Activated naive CD8-positive, alpha-beta T cell treated with anti-CD3 and anti-CD28 coated beads, Interleukin-2, amount 50 U/mL, for 24 hours (primary cell): Measurements from ENCODE around the gene MAEA.

ENCODE experiments used
- ATAC-seq: fragments of 150-1000 bp; cut with Tn5 transposase; one replicate; pipeline ENCODE4 v1.10.0; 2021
- DNase-seq: peaks from one replicate; pipeline ENCODE4 v3.0.0; 2021
- H3K27ac Mint-ChIP-seq: one replicate; pipeline ENCODE4 v1.8.0; 2021; ENCODE audit warnings: mild to moderate bottlenecking, mixed read lengths
- H3K27me3 Mint-ChIP-seq: one replicate; pipeline ENCODE4 v1.8.0; 2021; ENCODE audit warnings: mixed read lengths
- H3K36me3 Mint-ChIP-seq: one replicate; pipeline ENCODE4 v1.8.0; 2021; ENCODE audit warnings: low read depth, mixed read lengths
- H3K4me1 Mint-ChIP-seq: one replicate; pipeline ENCODE4 v1.8.0; 2021; ENCODE audit warnings: mixed read lengths
- H3K4me3 Mint-ChIP-seq: one replicate; pipeline ENCODE4 v1.8.0; 2021; ENCODE audit warnings: mild to moderate bottlenecking, moderate library complexity, mixed read lengths
- H3K9me3 Mint-ChIP-seq: one replicate; pipeline ENCODE4 v1.8.0; 2021; ENCODE audit warnings: mixed read lengths

MAEA gene

DNA sequence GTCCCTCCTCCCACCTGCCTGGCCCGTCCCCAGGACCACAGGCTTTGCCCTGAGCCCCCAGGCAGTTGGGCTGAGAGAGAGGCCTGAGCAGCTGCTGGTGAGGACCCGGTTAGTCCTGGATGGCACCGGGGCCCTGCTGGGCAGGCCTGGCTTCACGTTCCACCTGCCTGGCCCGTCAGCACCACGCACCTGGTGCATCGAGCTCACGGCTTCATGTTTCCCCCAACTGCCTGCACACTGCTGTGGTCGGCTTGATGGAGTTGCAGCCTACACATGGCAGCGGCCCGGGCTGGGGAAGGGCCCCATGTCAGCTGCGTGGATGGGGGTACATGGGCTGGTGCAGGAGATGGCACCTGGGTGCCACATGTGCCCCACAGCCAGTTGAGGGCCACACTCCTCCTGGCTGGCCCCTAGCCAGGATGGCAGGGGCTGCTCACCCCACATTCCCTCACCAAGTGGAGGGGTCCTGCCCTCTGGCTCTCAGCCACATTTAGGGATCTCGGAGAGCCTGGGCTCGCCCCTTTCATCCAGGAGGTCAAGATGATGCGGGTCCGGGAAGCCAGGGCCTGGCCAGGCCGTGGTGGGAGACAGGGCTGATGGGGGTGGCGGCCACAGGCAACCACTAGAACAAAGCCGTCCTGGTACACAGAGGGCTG is 88.0 kb downstream of the MAEA start:
- Mint-ChIP-seq H3K4me3 (no peak overlapping the region), H3K27me3 (no peaks in the 10 kb centered on the region), H3K9me3 (no peaks in the 10 kb centered on the region), H3K36me3 (peaks cover 5% of the 10 kb centered on the region), H3K27ac (no peak overlapping the region), H3K4me1 (no peaks in the 10 kb centered on the region)
- ATAC-seq (no peak), DNase-seq (no peak)

GRCh38 chr4:1378559-1379231 is 89.0 kb downstream of the MAEA start:
- no peaks in the 10 kb centered on the region for H3K27me3 Mint-ChIP-seq
- no peaks in the 10 kb centered on the region for H3K4me1 Mint-ChIP-seq
- no peak overlapping the region for H3K4me3 Mint-ChIP-seq
- ATAC-seq = no peak
- H3K36me3 Mint-ChIP-seq = peaks cover under 1% of the 10 kb centered on the region
- no peak for DNase-seq
- H3K27ac Mint-ChIP-seq = no peak overlapping the region
- H3K9me3 Mint-ChIP-seq = no peaks in the 10 kb centered on the region

GRCh38 chr4:1379351-1379781 is 89.7 kb downstream of the MAEA start:
- H3K4me3 Mint-ChIP-seq = no peak overlapping the region
- H3K9me3 Mint-ChIP-seq = no peaks in the 10 kb centered on the region
- no peaks in the 10 kb centered on the region for H3K4me1 Mint-ChIP-seq
- DNase-seq (no peak), ATAC-seq (no peak)
- H3K27ac Mint-ChIP-seq = no peak overlapping the region
- no peaks in the 10 kb centered on the region for H3K27me3 Mint-ChIP-seq
- H3K36me3 Mint-ChIP-seq = no peaks in the 10 kb centered on the region

GRCh38 chr4:1379801-1380331 is 90.2 kb downstream of the MAEA start:
- ATAC-seq (no peak), DNase-seq (no peak)
- Mint-ChIP-seq H3K36me3 (peaks cover 2% of the 10 kb centered on the region), H3K4me1 (no peaks in the 10 kb centered on the region), H3K27me3 (no peaks in the 10 kb centered on the region), H3K4me3 (no peak overlapping the region), H3K27ac (no peak overlapping the region), H3K9me3 (no peaks in the 10 kb centered on the region)

DNA sequence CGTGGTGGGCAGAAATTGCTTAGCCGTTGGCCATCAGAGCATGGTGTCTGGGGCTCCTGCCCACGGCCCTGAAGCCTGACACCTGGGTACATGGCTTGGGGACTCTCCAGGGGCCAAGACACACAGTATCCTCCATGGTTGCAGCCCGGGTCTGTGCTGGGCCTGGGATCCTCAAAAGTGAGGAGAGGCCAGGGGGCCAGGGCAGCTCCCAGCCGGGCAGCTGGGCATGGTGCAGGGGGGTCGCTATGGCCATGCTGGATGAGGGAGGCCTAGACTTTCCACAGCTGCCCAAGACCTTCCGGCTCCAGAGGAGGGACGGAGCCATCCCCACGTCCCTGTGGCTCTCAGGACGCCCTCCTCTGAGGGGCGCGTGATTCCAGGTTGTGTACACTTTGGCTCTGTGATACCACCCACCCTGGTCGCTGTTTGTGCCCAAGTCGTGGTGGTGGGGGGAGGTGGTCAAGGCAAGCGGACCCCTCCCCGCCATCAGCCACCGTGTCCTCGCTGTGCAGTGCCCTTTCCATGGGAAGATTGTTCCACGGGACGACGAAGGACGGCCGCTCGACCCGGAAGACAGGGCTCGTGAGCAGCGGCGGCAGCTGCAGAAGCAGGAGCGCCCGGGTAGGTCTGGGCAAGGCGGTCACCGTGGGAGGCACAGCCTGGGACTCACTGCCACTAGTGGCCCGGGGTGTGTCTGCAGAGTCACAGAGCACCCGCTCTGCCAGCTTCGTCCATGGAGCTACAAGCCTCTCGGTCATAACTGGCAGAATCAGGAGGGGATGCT is 90.9 kb downstream of the MAEA start:
- Mint-ChIP-seq H3K27ac (no peak overlapping the region), H3K9me3 (no peaks in the 10 kb centered on the region)
- ATAC-seq = no peak

DNA sequence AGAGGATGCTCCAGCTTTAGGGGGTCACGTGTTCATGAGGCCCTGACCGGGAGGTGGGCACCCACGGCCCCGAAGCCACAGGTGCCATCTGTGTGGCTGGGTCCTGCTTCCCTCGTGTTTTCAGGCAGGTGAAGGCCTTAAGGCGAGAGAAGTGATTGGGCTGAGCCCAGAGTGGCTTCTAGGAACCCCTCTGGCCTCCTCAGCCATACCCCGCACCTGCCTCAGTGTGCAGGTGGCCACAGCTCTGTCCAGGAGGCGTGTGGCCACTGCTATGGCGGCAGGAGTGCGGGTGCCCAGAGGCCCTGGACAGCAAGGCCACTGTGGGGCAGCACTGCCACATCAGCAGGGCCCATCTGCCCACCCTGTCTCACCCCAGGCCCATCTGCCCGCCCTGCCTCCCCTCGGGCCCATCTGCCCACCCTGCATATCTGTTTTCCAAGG is 91.5 kb downstream of the MAEA start:
- H3K36me3 Mint-ChIP-seq = peaks cover 3% of the 10 kb centered on the region
- H3K9me3 Mint-ChIP-seq = no peaks in the 10 kb centered on the region
- H3K27me3 Mint-ChIP-seq = no peaks in the 10 kb centered on the region
- H3K4me3 Mint-ChIP-seq = no peak overlapping the region
- no peak for ATAC-seq
- H3K4me1 Mint-ChIP-seq = no peaks in the 10 kb centered on the region
- no peak for DNase-seq
- no peak overlapping the region for H3K27ac Mint-ChIP-seq

More for the DNA sequence above, 90.9 kb downstream of the MAEA start:
- H3K4me3 Mint-ChIP-seq = no peak overlapping the region
- no peaks in the 10 kb centered on the region for H3K4me1 Mint-ChIP-seq
- H3K36me3 Mint-ChIP-seq = peaks cover 2% of the 10 kb centered on the region
- DNase-seq = no peak
- no peaks in the 10 kb centered on the region for H3K27me3 Mint-ChIP-seq

DNA sequence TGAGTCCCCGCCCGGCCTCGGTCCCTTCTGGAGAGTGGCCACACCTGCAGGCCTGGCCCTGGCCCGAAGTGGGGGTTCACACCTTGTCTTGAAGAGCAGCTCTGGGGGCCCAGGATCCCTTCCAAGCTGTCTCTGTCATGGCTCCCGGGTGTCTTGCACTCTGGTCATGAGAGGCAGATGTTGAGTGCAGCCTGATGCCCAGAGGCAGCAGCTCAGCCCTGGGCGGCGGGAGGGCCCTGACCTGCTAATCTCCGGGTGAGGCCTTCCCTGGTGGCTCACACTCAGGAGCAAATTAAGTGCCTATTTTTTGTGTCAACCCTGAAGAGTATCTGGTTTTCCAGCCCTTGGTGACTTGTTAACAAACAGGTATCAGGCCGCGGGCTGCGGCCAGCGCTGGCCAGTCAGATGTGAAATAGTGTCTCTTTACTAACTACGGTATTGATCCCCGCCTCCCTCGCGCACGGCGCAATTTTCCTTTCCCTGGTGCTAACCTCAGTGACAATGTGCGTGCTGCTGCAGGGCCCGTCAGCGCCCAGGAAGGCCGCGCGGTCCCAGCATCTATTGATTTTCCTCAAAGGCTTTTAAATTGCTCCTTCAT is 92.4 kb downstream of the MAEA start:
- no peak for ATAC-seq
- Mint-ChIP-seq H3K27ac (no peak overlapping the region), H3K27me3 (no peaks in the 10 kb centered on the region), H3K9me3 (no peaks in the 10 kb centered on the region), H3K4me1 (no peaks in the 10 kb centered on the region), H3K36me3 (peaks cover 9% of the 10 kb centered on the region), H3K4me3 (no peak overlapping the region)
- no peak for DNase-seq

GRCh38 chr4:1382776-1383727 is 93.4 kb downstream of the MAEA start:
- DNase-seq = no peak
- H3K36me3 Mint-ChIP-seq = peaks cover 15% of the 10 kb centered on the region
- no peak overlapping the region for H3K4me3 Mint-ChIP-seq
- ATAC-seq = no peak
- H3K9me3 Mint-ChIP-seq = peaks cover 6% of the 10 kb centered on the region
- no peaks in the 10 kb centered on the region for H3K27me3 Mint-ChIP-seq
- no peaks in the 10 kb centered on the region for H3K4me1 Mint-ChIP-seq
- H3K27ac Mint-ChIP-seq = no peak overlapping the region

DNA sequence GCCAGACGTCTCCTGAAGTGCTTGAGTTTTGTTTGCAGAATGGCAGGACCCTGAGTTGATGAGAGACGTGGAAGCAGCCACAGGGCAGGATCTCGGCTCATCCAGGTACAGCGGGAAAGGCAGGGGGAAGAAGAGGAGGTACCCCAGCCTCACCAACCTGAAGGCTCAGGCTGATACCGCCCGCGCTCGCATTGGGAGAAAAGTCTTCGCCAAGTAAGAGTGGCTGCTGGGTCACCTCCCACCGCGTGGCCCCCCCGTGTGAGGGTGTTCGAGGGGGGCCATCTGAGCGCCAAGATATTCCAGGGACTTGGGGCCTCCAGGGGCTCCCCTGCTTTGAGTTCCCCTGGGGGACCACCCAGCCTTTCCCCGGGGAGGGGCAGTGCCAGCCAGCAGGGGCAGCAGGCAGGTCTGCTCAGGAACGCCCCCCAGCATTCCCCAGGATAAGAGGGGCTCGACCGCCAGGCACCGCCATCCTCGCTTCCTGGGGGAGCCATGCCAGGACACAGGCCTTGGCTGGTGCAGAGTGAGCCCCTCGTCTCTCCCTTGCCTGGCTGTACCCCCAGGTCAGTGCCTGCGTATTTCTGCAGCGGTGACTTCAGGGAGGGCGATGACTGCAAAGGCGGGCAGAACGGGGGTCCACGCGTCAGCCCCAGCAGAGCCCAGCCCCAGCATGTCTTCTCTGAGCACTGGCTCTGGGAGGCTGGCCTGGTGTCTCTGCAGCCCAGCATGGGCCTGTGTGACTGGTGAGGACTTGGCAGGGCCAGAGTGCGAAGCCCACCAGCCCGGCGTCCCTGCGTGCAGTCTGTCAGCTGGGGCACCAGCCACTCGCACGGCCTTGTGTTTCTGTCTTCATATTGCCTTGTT is 94.3 kb downstream of the MAEA start:
- ATAC-seq = no peak
- H3K36me3 Mint-ChIP-seq = peaks cover 23% of the 10 kb centered on the region
- H3K4me3 Mint-ChIP-seq = no peak overlapping the region
- H3K4me1 Mint-ChIP-seq = no peaks in the 10 kb centered on the region
- H3K9me3 Mint-ChIP-seq = peaks cover 14% of the 10 kb centered on the region
- no peak for DNase-seq
- H3K27ac Mint-ChIP-seq = no peak overlapping the region
- H3K27me3 Mint-ChIP-seq = no peaks in the 10 kb centered on the region

- ATAC-seq (no peak), DNase-seq (no peak)
- Mint-ChIP-seq H3K36me3 (peaks cover 29% of the 10 kb centered on the region), H3K4me1 (no peaks in the 10 kb centered on the region), H3K27ac (no peak overlapping the region), H3K9me3 (peaks cover 19% of the 10 kb centered on the region), H3K27me3 (no peaks in the 10 kb centered on the region), H3K4me3 (no peak overlapping the region)
These were observed 95.1 kb downstream of the MAEA start for GRCh38 chr4:1384675-1385372.

DNA sequence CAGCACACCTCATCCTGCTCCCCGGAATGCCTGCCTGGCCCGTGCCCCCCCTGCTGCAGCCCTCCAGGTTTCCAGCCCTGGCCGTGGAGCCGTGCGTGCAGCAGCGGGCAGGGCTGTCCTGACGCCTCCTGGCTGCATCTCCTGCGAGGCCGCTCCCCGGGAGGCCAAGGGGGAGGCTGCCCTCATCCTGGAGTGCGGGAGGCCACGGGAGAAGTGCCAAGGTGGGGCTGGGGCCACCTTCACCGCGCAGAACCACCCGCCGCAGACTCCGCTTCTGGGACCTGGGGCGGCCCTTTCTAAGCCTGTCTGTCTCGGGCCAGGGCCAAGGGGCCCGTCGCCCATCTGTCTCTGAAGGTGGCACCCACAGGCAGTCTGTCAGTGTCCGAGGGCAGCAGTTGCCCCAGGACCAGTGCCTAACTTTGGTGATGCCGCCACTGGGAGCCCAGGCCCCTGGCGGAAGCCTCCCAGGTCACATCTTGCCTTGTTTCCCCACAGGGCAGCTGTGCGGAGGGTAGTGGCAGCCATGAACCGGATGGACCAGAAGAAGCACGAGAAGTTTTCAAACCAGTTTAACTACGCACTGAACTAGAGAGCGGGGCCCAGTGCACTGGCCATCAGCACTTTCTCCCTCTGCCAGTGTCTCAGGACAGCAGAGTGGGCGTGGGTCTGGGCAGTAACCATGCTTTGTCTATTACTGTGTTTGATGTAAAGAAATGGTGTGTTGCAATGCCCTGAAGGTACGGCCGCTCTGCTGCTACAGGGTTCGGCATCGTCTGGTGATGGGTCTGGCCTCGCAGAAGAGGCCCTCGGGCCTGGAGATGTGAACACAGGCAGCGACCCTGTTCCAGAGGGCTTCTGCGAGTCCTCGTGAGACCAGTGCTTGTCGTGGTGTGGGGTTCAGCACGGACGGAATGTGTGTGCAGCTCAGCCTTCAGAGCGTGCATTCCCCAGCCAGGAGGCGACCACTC is 96.0 kb downstream of the MAEA start:
- no peak for ATAC-seq
- no peak for DNase-seq
- Mint-ChIP-seq H3K4me1 (no peaks in the 10 kb centered on the region), H3K36me3 (peaks cover 30% of the 10 kb centered on the region), H3K9me3 (peaks cover 23% of the 10 kb centered on the region), H3K27me3 (no peaks in the 10 kb centered on the region), H3K4me3 (no peak overlapping the region), H3K27ac (no peak overlapping the region)
